Peyer's patch (tissue), 4 donors: ENCODE results near the gene MAP3K10. TPM values are rescaled to one million over a fixed set of nuclear protein-coding genes. Genes with fewer than 3 reads are reported as not detected.

ENCODE experiments used
- DNase-seq, 3 donors: peaks; one replicate each; pipeline ENCODE4 v3.0.0-alpha.2; 2017 to 2019
- H3K27ac ChIP-seq, 4 donors: fragments of 200-600 bp; sonication (generic); one replicate each; pipeline ENCODE4 v1.5.1; 2016 to 2019
- H3K27me3 ChIP-seq, 2 donors: fragments of 200-600 bp; sonication (generic); one replicate each; pipeline ENCODE4 v1.5.1; 2019
- H3K36me3 ChIP-seq, 3 donors: fragments of 200-600 bp; sonication (generic); one replicate each; pipeline ENCODE4 v1.5.1; 2016 to 2019
- H3K4me1 ChIP-seq, 4 donors: fragments of 200-600 bp; sonication (generic); one replicate each; pipeline ENCODE4 v1.5.1; 2016 to 2019
- H3K4me3 ChIP-seq, 4 donors: fragments of 200-600 bp; sonication (generic); 1 replicate in 3 of 4; 2 replicates in 1 of 4; pipeline ENCODE4 v1.5.1; 2016 to 2019; ENCODE audit warnings: mild to moderate bottlenecking in 1 of 4
- H3K9me3 ChIP-seq, 4 donors: fragments of 200-600 bp; sonication (generic); one replicate each; pipeline ENCODE4 v1.5.1; 2016 to 2019; ENCODE audit warnings: mild to moderate bottlenecking in 1 of 4
- CTCF ChIP-seq, 6 experiments: fragments of 450-650 bp in 4 of 6; fragments of 200-600 bp in 2 of 6; sonication (generic) in 1 of 6; IDR thresholded peaks; one replicate each; pipeline ENCODE4 v1.5.1; 2017 to 2019; ENCODE audit warnings: antibody characterized with exemption in 6 of 6, mild to moderate bottlenecking in 3 of 6, moderate library complexity in 1 of 6
- POLR2A ChIP-seq, 2 donors: fragments of 450-650 bp; IDR thresholded peaks; one replicate each; pipeline ENCODE4 v1.5.1; 2017; ENCODE audit warnings: antibody characterized with exemption in 2 of 2, mild to moderate bottlenecking in 2 of 2, moderate library complexity in 2 of 2
- total RNA-seq, 4 donors: library from RNA; depleted of rRNA; stranded (reverse); fragments of >200 nt; gene quantifications; one replicate each; pipeline ENCODE4 v1.1.0, GENCODE V29; 2016

MAP3K10 gene
- total RNA-seq, 4 donors from 2014 or later = 8.1 to 64.4 (median 16.2) TPM

- TF ChIP-seq POLR2A (IDR thresholded peaks at IDR 0.05) (no peak), CTCF (IDR thresholded peaks at IDR 0.05) (no peak)
- Histone ChIP-seq H3K36me3 (peaks cover 0 to 56% (median 0%) of the 10 kb centered on the region in 3 donors), H3K4me1 (peaks cover 0 to 14% (median 0%) of the 10 kb centered on the region in 4 donors), H3K9me3 (no peaks in the 10 kb centered on the region), H3K4me3 (no peak overlapping the region), H3K27me3 (no peaks in the 10 kb centered on the region), H3K27ac (no peak overlapping the region)
- DNase-seq = no peak
Observed at GRCh38 chr19:40251991-40252390, 60.8 kb downstream of the MAP3K10 start.

GRCh38 chr19:40252395-40252794 lies 61.2 kb downstream of the MAP3K10 start:
- H3K4me3 ChIP-seq = no peak overlapping the region
- no peaks in the 10 kb centered on the region for H3K27me3 ChIP-seq
- no peak overlapping the region for H3K27ac ChIP-seq
- TF ChIP-seq POLR2A (IDR thresholded peaks at IDR 0.05) (no peak), CTCF (IDR thresholded peaks at IDR 0.05) (no peak)
- H3K36me3 ChIP-seq = peaks cover 0 to 58% (median 0%) of the 10 kb centered on the region in 3 donors
- DNase-seq = no peak
- H3K4me1 ChIP-seq = peaks cover 0 to 14% (median 0%) of the 10 kb centered on the region in 4 donors
- no peaks in the 10 kb centered on the region for H3K9me3 ChIP-seq

- TF ChIP-seq CTCF (IDR thresholded peaks at IDR 0.05) (no peak), POLR2A (IDR thresholded peaks at IDR 0.05) (no peak)
- DNase-seq = no peak
- H3K27ac ChIP-seq = no peak overlapping the region
- no peak overlapping the region for H3K4me3 ChIP-seq
- H3K9me3 ChIP-seq = no peaks in the 10 kb centered on the region
- peaks cover 0 to 14% (median 0%) of the 10 kb centered on the region in 4 donors for H3K4me1 ChIP-seq
- no peaks in the 10 kb centered on the region for H3K27me3 ChIP-seq
- peaks cover 0 to 52% (median 0%) of the 10 kb centered on the region in 3 donors for H3K36me3 ChIP-seq
Observed at GRCh38 chr19:40253611-40254092, 62.4 kb downstream of the MAP3K10 start.

- peaks cover 0 to 48% (median 0%) of the 10 kb centered on the region in 3 donors for H3K36me3 ChIP-seq
- H3K4me3 ChIP-seq = no peak overlapping the region
- peaks cover 0 to 14% (median 0%) of the 10 kb centered on the region in 4 donors for H3K4me1 ChIP-seq
- DNase-seq = no peak
- H3K27ac ChIP-seq = no peak overlapping the region
- no peak for TF ChIP-seq CTCF (IDR thresholded peaks at IDR 0.05)
- TF ChIP-seq POLR2A (IDR thresholded peaks at IDR 0.05) = no peak
- H3K9me3 ChIP-seq = no peaks in the 10 kb centered on the region
- no peaks in the 10 kb centered on the region for H3K27me3 ChIP-seq
Observed at GRCh38 chr19:40254714-40255418, 63.6 kb downstream of the MAP3K10 start.

- DNase-seq = no peak
- peaks cover 0 to 47% (median 0%) of the 10 kb centered on the region in 3 donors for H3K36me3 ChIP-seq
- no peaks in the 10 kb centered on the region for H3K9me3 ChIP-seq
- no peak for TF ChIP-seq POLR2A (IDR thresholded peaks at IDR 0.05)
- TF ChIP-seq CTCF (IDR thresholded peaks at IDR 0.05) = no peak
- no peak overlapping the region for H3K27ac ChIP-seq
- no peak overlapping the region for H3K4me3 ChIP-seq
- peaks cover 0 to 14% (median 0%) of the 10 kb centered on the region in 4 donors for H3K4me1 ChIP-seq
- no peaks in the 10 kb centered on the region for H3K27me3 ChIP-seq
Observed at GRCh38 chr19:40255619-40256166, 64.5 kb downstream of the MAP3K10 start.
